Brain microvascular endothelial cell (primary cell): ENCODE measurements around the gene TMEM87A.

Source experiments
- DNase-seq: peaks from one replicate; pipeline ENCODE4 v3.0.0-alpha.2; 2020
- H3K27ac ChIP-seq: fragments of 250-450 bp; sonication (Bioruptor Pico); 2 replicates; pipeline ENCODE4 v1.5.1; 2020; ENCODE audit warnings: mild to moderate bottlenecking, moderate library complexity
- H3K27me3 ChIP-seq: fragments of 250-450 bp; sonication (Bioruptor Pico); replicated peaks from 2 replicates; pipeline ENCODE4 v1.5.1; 2020; ENCODE audit warnings: mild to moderate bottlenecking
- H3K36me3 ChIP-seq: fragments of 250-450 bp; sonication (Bioruptor Pico); replicated peaks from 2 replicates; pipeline ENCODE4 v1.5.1; 2020; ENCODE audit warnings: mild to moderate bottlenecking
- H3K4me3 ChIP-seq: 2 replicates; pipeline ENCODE4 v1.5.1; 2011; ENCODE audit warnings: low read depth, mild to moderate bottlenecking, control low read depth, low read length, moderate library complexity
- CTCF ChIP-seq: IDR thresholded peaks from 2 replicates; pipeline ENCODE4 v1.5.1; 2011; ENCODE audit warnings: low read depth, mild to moderate bottlenecking, moderate library complexity, low read length, control low read depth, inconsistent platforms; ENCODE audit errors: missing control alignments
- in situ Hi-C: cut with HindIII; loops from 2 replicates; pipeline ENCODE4 v1.10.0; 2017; ENCODE audit warnings: low sequenced_read_pairs, low pct_ligation_motif_present

TMEM87A gene

GRCh38 chr15:42182328-42182886 is 90.8 kb downstream of the TMEM87A start:
- peaks cover 40% of the 10 kb centered on the region for H3K36me3 ChIP-seq
- in situ Hi-C loops = no loop called here
- no peak overlapping the region for H3K4me3 ChIP-seq
- no peak for TF ChIP-seq CTCF
- no peak for DNase-seq
- no peak overlapping the region for H3K27ac ChIP-seq
- no peaks in the 10 kb centered on the region for H3K27me3 ChIP-seq

GRCh38 chr15:42178056-42178455 is 95.2 kb downstream of the TMEM87A start:
- DNase-seq = no peak
- TF ChIP-seq CTCF = no peak
- H3K4me3 ChIP-seq = no peak overlapping the region
- no peaks in the 10 kb centered on the region for H3K27me3 ChIP-seq
- H3K36me3 ChIP-seq = peaks cover 35% of the 10 kb centered on the region
- H3K27ac ChIP-seq = no peak overlapping the region
- in situ Hi-C loops = no loop called here

- Histone ChIP-seq H3K4me3 (no peak overlapping the region), H3K27me3 (no peaks in the 10 kb centered on the region), H3K36me3 (peaks cover 38% of the 10 kb centered on the region), H3K27ac (no peak overlapping the region)
- no peak for DNase-seq
- TF ChIP-seq CTCF = no peak
- in situ Hi-C loops = no loop called here
Measured at GRCh38 chr15:42175671-42176070, 97.6 kb downstream of the TMEM87A start.

GRCh38 chr15:42172475-42172874 is 100.8 kb downstream of the TMEM87A start:
- H3K36me3 ChIP-seq = peaks cover 38% of the 10 kb centered on the region

GRCh38 chr15:42171795-42172194 is 101.4 kb downstream of the TMEM87A start:
- no peak overlapping the region for H3K4me3 ChIP-seq
- DNase-seq = no peak
- no peak overlapping the region for H3K27ac ChIP-seq
- H3K27me3 ChIP-seq = no peaks in the 10 kb centered on the region
- TF ChIP-seq CTCF = no peak
- peaks cover 40% of the 10 kb centered on the region for H3K36me3 ChIP-seq
- in situ Hi-C loops = no loop called here

More at GRCh38 chr15:42172475-42172874, 100.8 kb downstream of the TMEM87A start:
- no peak for TF ChIP-seq CTCF
- in situ Hi-C loops = no loop called here
- Histone ChIP-seq H3K27ac (no peak overlapping the region), H3K27me3 (no peaks in the 10 kb centered on the region), H3K4me3 (no peak overlapping the region)
- no peak for DNase-seq

GRCh38 chr15:42171122-42171521 is 102.1 kb downstream of the TMEM87A start:
- H3K27me3 ChIP-seq = no peaks in the 10 kb centered on the region
- peaks cover 47% of the 10 kb centered on the region for H3K36me3 ChIP-seq
- no peak overlapping the region for H3K27ac ChIP-seq
- in situ Hi-C loops = no loop called here
- no peak for DNase-seq
- no peak overlapping the region for H3K4me3 ChIP-seq
- TF ChIP-seq CTCF = no peak
